HEK293 (cell line): ENCODE measurements around the gene KCTD19.

Source experiments
- CTCF ChIA-PET: fragments of 350-600 bp; formaldehyde crosslinking; extraction: SDS; loops from one replicate; lab custom pipeline; 2021; ENCODE audit warnings: antibody characterized with exemption; lab: Yijun Ruan, JAX
- POLR2A ChIA-PET: fragments of 300-600 bp; formaldehyde crosslinking; extraction: SDS; loops from one replicate; lab custom pipeline; 2020; ENCODE audit warnings: antibody characterized with exemption, inconsistent platforms; lab: Yijun Ruan, JAX
- H3K27ac ChIP-seq: fragments of 200-500 bp; sonication (Bioruptor generic); 2 replicates; pipeline ENCODE4 v1.5.1; 2014; ENCODE audit warnings: low read depth, low read length, control low read depth, inconsistent platforms; ENCODE audit errors: extremely low read depth
- H3K36me3 ChIP-seq, 2 experiments: fragments of 200-500 bp in 1 of 2; sonication (Bioruptor generic) in 1 of 2; 1 replicate in 1 of 2; 2 replicates in 1 of 2; pipeline ENCODE4 v1.5.1; 2014 to 2017; ENCODE audit warnings: inconsistent platforms in 2 of 2, low read length in 2 of 2; ENCODE audit not compliant: control insufficient read depth in 2 of 2, insufficient read depth in 1 of 2
- H3K4me1 ChIP-seq: fragments of 200-500 bp; sonication (Bioruptor generic); 2 replicates; pipeline ENCODE4 v1.5.1; 2014; ENCODE audit warnings: mild to moderate bottlenecking, low read length, inconsistent platforms; ENCODE audit not compliant: control insufficient read depth, insufficient read depth
- H3K4me3 ChIP-seq: 2 replicates; pipeline ENCODE4 v1.5.1; 2011; ENCODE audit warnings: low read depth, mild to moderate bottlenecking, control low read depth, low read length, moderate library complexity
- H3K9me3 ChIP-seq: fragments of 200-500 bp; sonication (Bioruptor generic); 2 replicates; pipeline ENCODE4 v1.5.1; 2014; ENCODE audit warnings: low read depth, low read length, inconsistent platforms; ENCODE audit not compliant: control insufficient read depth, insufficient read depth
- CTCF ChIP-seq: fragments of 450-650 bp; formaldehyde crosslinking; IDR thresholded peaks from 2 replicates; pipeline ENCODE4 v1.5.1; 2016; ENCODE audit warnings: missing biosample characterization, missing genetic modification characterization
- GLIS1 ChIP-seq: fragments of 450-650 bp; formaldehyde crosslinking; IDR thresholded peaks from 2 replicates; pipeline ENCODE4 v1.5.1; 2016; ENCODE audit warnings: missing biosample characterization, missing genetic modification characterization
- RBAK ChIP-seq: fragments of 450-650 bp; formaldehyde crosslinking; IDR thresholded peaks from 2 replicates; pipeline ENCODE4 v1.5.1; 2016; ENCODE audit warnings: missing biosample characterization, missing genetic modification characterization
- SCRT1 ChIP-seq: fragments of 450-650 bp; formaldehyde crosslinking; IDR thresholded peaks from 2 replicates; pipeline ENCODE4 v1.5.1; 2016; ENCODE audit warnings: missing biosample characterization, missing genetic modification characterization, borderline replicate concordance
- ZBTB8A ChIP-seq: fragments of 450-650 bp; formaldehyde crosslinking; IDR thresholded peaks from 2 replicates; pipeline ENCODE4 v1.5.1; 2016; ENCODE audit warnings: missing biosample characterization, missing genetic modification characterization
- ZNF10 ChIP-seq: fragments of 450-650 bp; formaldehyde crosslinking; IDR thresholded peaks from 2 replicates; pipeline ENCODE4 v1.5.1; 2017; ENCODE audit warnings: missing biosample characterization, missing genetic modification characterization
- ZNF132 ChIP-seq: fragments of 450-650 bp; formaldehyde crosslinking; IDR thresholded peaks from 2 replicates; pipeline ENCODE4 v1.5.1; 2017; ENCODE audit warnings: missing biosample characterization, missing genetic modification characterization, borderline replicate concordance
- ZNF266 ChIP-seq: fragments of 450-650 bp; formaldehyde crosslinking; IDR thresholded peaks from 2 replicates; pipeline ENCODE4 v1.5.1; 2016; ENCODE audit warnings: missing biosample characterization, missing genetic modification characterization, low read depth
- ZNF274 ChIP-seq, 2 experiments: fragments of 200-500 bp in 1 of 2; fragments of 450-650 bp in 1 of 2; sonication (Bioruptor generic) in 1 of 2; formaldehyde crosslinking in 1 of 2; IDR thresholded peaks; 2 replicates each; pipeline versions ENCODE4 v1.5.1 to v1.6.1; 2014 to 2016; ENCODE audit warnings: borderline replicate concordance in 1 of 2, inconsistent platforms in 1 of 2, low read length in 1 of 2, missing biosample characterization in 1 of 2, missing genetic modification characterization in 1 of 2
- ZNF324 ChIP-seq: fragments of 450-650 bp; formaldehyde crosslinking; IDR thresholded peaks from 2 replicates; pipeline ENCODE4 v1.5.1; 2016; ENCODE audit warnings: missing biosample characterization, missing genetic modification characterization
- ZNF341 ChIP-seq: fragments of 450-650 bp; formaldehyde crosslinking; IDR thresholded peaks from 2 replicates; pipeline ENCODE4; 2016; ENCODE audit warnings: low read depth, missing biosample characterization, missing genetic modification characterization
- ZNF433 ChIP-seq: fragments of 450-650 bp; formaldehyde crosslinking; IDR thresholded peaks from 2 replicates; pipeline ENCODE4 v1.5.1; 2016; ENCODE audit warnings: missing biosample characterization, missing genetic modification characterization, low read depth
- ZNF488 ChIP-seq: fragments of 450-650 bp; formaldehyde crosslinking; IDR thresholded peaks from 2 replicates; pipeline ENCODE4 v1.5.1; 2016; ENCODE audit warnings: missing biosample characterization, missing genetic modification characterization
- ZNF549 ChIP-seq: fragments of 450-650 bp; IDR thresholded peaks from 2 replicates; pipeline ENCODE4 v1.5.1; 2018; ENCODE audit warnings: missing biosample characterization, missing genetic modification characterization, mild to moderate bottlenecking, inconsistent platforms, moderate library complexity
- ZNF561 ChIP-seq: fragments of 450-650 bp; IDR thresholded peaks from 2 replicates; pipeline ENCODE4 v1.5.1; 2018; ENCODE audit warnings: missing biosample characterization, missing genetic modification characterization, borderline replicate concordance
- ZNF621 ChIP-seq: fragments of 450-650 bp; formaldehyde crosslinking; IDR thresholded peaks from 2 replicates; pipeline ENCODE4 v1.5.1; 2017; ENCODE audit warnings: missing biosample characterization, missing genetic modification characterization
- ZNF704 ChIP-seq: fragments of 450-650 bp; formaldehyde crosslinking; IDR thresholded peaks from 2 replicates; pipeline ENCODE4 v1.5.1; 2016; ENCODE audit warnings: missing biosample characterization, missing genetic modification characterization
- ZNF76 ChIP-seq: fragments of 450-650 bp; formaldehyde crosslinking; IDR thresholded peaks from 2 replicates; pipeline ENCODE4; 2016; ENCODE audit warnings: low read depth, missing biosample characterization, missing genetic modification characterization, borderline replicate concordance
- ZNF777 ChIP-seq: fragments of 450-650 bp; formaldehyde crosslinking; IDR thresholded peaks from 2 replicates; pipeline ENCODE4 v1.5.1; 2017; ENCODE audit warnings: missing biosample characterization, missing genetic modification characterization, borderline replicate concordance
- ZNF785 ChIP-seq: fragments of 450-650 bp; formaldehyde crosslinking; IDR thresholded peaks from 2 replicates; pipeline ENCODE4 v1.5.1; 2016; ENCODE audit warnings: missing biosample characterization, missing genetic modification characterization

Gene KCTD19

GRCh38 chr16:67265834-67266233 is 60.7 kb downstream of the KCTD19 start:
- no peak overlapping the region for H3K27ac ChIP-seq
- H3K4me1 ChIP-seq: no peaks in the 10 kb centered on the region
- TF ChIP-seq ZNF433 (tag by site-specific recombination) (no peak), SCRT1 (no peak), ZNF621 (tag by site-specific recombination) (no peak)
- POLR2A ChIA-PET: interaction anchor here (0.6 kb wide), 1 partner anchor 882 kb away, joined by 3 read pairs; no protein-coding TSS in a partner anchor
- H3K9me3 ChIP-seq: no peaks in the 10 kb centered on the region
- H3K4me3 ChIP-seq: no peak overlapping the region
- CTCF ChIA-PET: interaction anchor here (0.6 to 1.1 kb wide), 6 partner anchors 12 to 162 kb away, joined by 3 to 4 read pairs (median 3); partner anchors contain the start of gene SLC9A5
- no peaks in the 10 kb centered on the region; a peak in 1 of 3 replicates for H3K36me3 ChIP-seq

GRCh38 chr16:67264866-67265265 is 61.7 kb downstream of the KCTD19 start:
- ChIA-PET CTCF (interaction anchor here (0.6 to 1.3 kb wide), 3 partner anchors 16 to 82 kb away, joined by 3 to 4 read pairs (median 3); partner anchors contain the start of gene SLC9A5), POLR2A (no interaction called here)
- Histone ChIP-seq H3K9me3 (no peaks in the 10 kb centered on the region), H3K36me3 (no peaks in the 10 kb centered on the region; a peak in 1 of 3 replicates), H3K27ac (no peak overlapping the region), H3K4me3 (no peak overlapping the region), H3K4me1 (no peaks in the 10 kb centered on the region)
- TF ChIP-seq ZNF10 (tag by site-specific recombination) (no peak), ZNF132 (no peak), ZNF561 (no peak), ZBTB8A (tag by site-specific recombination) (no peak), ZNF274 (IDR thresholded peaks at IDR 0.05; ENCODE audit: low read length) (no peak), ZNF274 (tag by site-specific recombination; IDR thresholded peaks at IDR 0.05; ENCODE audit: borderline replicate concordance) (no peak), RBAK (tag by site-specific recombination) (no peak), ZNF549 (tag by site-specific recombination) (no peak), ZNF266 (tag by site-specific recombination) (no peak)

- Histone ChIP-seq H3K4me1 (no peaks in the 10 kb centered on the region), H3K36me3 (no peaks in the 10 kb centered on the region; a peak in 1 of 3 replicates), H3K4me3 (no peak overlapping the region), H3K27ac (no peak overlapping the region)
- POLR2A ChIA-PET: interaction anchor here (0.5 kb wide), 1 partner anchor 169 kb away, joined by 3 read pairs; no protein-coding TSS in a partner anchor
- TF ChIP-seq CTCF (tag by site-specific recombination): peak; percentile 40; the same call in 1 of the 2 replicates
- TF ChIP-seq RBAK (tag by site-specific recombination): no peak
- TF ChIP-seq, all 188 proteins: peak for 1
- H3K9me3 ChIP-seq: no peaks in the 10 kb centered on the region
- CTCF ChIA-PET: interaction anchor here (0.6 to 1.3 kb wide), 5 partner anchors 12 to 303 kb away, joined by 3 to 4 read pairs (median 4); partner anchors contain the start of gene CES3
Measured at GRCh38 chr16:67264277-67264676, 62.3 kb downstream of the KCTD19 start.

- no peaks in the 10 kb centered on the region for H3K4me1 ChIP-seq
- ChIA-PET CTCF (interaction anchor here (0.8 to 1.3 kb wide), 2 partner anchors 165 kb away, joined by 3 to 4 read pairs; no protein-coding TSS in a partner anchor), POLR2A (no interaction called here)
- no peaks in the 10 kb centered on the region; a peak in 1 of 3 replicates for H3K36me3 ChIP-seq
- H3K9me3 ChIP-seq: no peaks in the 10 kb centered on the region
- no peak overlapping the region for H3K27ac ChIP-seq
- no peak overlapping the region for H3K4me3 ChIP-seq
- no peak for TF ChIP-seq ZNF324 (tag by site-specific recombination)
- TF ChIP-seq ZNF341 (tag by site-specific recombination): no peak
- TF ChIP-seq ZNF777: no peak
- TF ChIP-seq ZNF785 (tag by site-specific recombination): no peak
- no peak for TF ChIP-seq ZNF488 (tag by site-specific recombination)
- TF ChIP-seq GLIS1 (tag by site-specific recombination): no peak
- no peak for TF ChIP-seq ZNF704 (tag by site-specific recombination)
- TF ChIP-seq ZNF76: no peak
- no peak for TF ChIP-seq ZBTB8A (tag by site-specific recombination)
- TF ChIP-seq, all 188 proteins: peak for 0
Measured at GRCh38 chr16:67263201-67263600, 63.3 kb downstream of the KCTD19 start.
